Heart left ventricle (tissue), 13 donors: ENCODE measurements around the gene CLSTN2.

Experiments used
- POLR2A ChIP-seq, 2 donors: fragments of 450-650 bp; IDR thresholded peaks; one replicate each; pipeline ENCODE4 v1.6.1; 2017; ENCODE audit warnings: antibody characterized with exemption in 2 of 2, mild to moderate bottlenecking in 2 of 2, moderate library complexity in 2 of 2
- TF ChIP-seq, protein P1 (sequence below), 12 donors: fragments of 200-600 bp; sonication (generic) in 4 of 12; IDR thresholded peaks; one replicate each; pipeline versions ENCODE4 v1.5.0 to v1.8.0; 2018 to 2022; ENCODE audit warnings: antibody characterized with exemption in 12 of 12, mild to moderate bottlenecking in 5 of 12
- donor health status: ischemic (EF 13 %, LVEDD 7.1; RV severe dilation, severe dysfunction).
- donor health status: DM: no; HTN: yes; CAD: no.
- donor health status: DM: no; HTN: no; CAD: no.
- donor health status: ischemic (EF 25% LVEDD 6.9; RV normal size, moderate dysfunction).
- donor health status: ischemic (EF 25% LVEDD 5.7; RV mildly dilated, moderate dysfunction).
- donor health status: ischemic (EF 35%, LVEDD 5.7; RV mildly dilated, moderate dysfunction).
- donor health status: nonischemic (EF 11% LVEDD 7.7; RV severe dilation, severe dysfunction).
- donor health status: DM: yes; HTN: yes; CAD: no.
- donor health status: PGD.
- donor health status: ischemic (EF 29% LVEDD 5.4; RV normal size, mild dysfunction).
- donor health status: nonischemic (EF 23%, LVEDD 6.1; RV moderate dilation, normal function).

DNA sequence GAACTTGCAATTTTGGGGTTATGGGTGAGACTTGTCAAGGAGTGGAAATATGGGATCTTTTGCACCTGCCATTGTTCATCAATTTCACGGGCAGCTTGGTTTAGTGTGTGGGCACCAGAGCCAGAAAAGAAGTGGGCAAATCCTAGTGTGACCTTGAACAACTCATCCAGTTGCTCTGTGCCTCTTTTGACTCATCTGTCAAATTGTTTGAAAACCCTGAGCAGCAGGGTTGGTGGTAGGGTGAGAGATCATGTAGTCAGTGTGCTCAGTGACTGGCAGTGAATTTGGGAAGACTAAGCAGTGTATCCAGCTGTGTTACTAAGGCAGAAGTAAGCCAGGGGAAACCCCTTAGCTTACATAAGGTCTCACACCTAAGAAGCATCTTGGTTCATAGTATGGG, 449.9 kb downstream of the CLSTN2 start:
- TF ChIP-seq, protein P1, sequence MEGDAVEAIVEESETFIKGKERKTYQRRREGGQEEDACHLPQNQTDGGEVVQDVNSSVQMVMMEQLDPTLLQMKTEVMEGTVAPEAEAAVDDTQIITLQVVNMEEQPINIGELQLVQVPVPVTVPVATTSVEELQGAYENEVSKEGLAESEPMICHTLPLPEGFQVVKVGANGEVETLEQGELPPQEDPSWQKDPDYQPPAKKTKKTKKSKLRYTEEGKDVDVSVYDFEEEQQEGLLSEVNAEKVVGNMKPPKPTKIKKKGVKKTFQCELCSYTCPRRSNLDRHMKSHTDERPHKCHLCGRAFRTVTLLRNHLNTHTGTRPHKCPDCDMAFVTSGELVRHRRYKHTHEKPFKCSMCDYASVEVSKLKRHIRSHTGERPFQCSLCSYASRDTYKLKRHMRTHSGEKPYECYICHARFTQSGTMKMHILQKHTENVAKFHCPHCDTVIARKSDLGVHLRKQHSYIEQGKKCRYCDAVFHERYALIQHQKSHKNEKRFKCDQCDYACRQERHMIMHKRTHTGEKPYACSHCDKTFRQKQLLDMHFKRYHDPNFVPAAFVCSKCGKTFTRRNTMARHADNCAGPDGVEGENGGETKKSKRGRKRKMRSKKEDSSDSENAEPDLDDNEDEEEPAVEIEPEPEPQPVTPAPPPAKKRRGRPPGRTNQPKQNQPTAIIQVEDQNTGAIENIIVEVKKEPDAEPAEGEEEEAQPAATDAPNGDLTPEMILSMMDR (IDR thresholded peaks at IDR 0.05), result no peak
- no peak for TF ChIP-seq POLR2A (IDR thresholded peaks at IDR 0.05)
